Panc1 (cell line): Measurements from ENCODE around the gene WDR33. TPM values are rescaled to one million over a fixed set of nuclear protein-coding genes. Genes with fewer than 3 reads are reported as not detected.

Source experiments
- ATAC-seq: fragments of 200-7000 bp; cut with Tn5 transposase; 2 replicates; pipeline ENCODE4 v1.9.1; 2020; ENCODE audit warnings: mild to moderate bottlenecking, moderate library complexity
- BruUV-seq: library from RNA; stranded (reverse); fragments of 400-500 nt; replicated peaks from 2 replicates; lab custom pipeline; 2021; lab: Mats Ljungman, UMichigan
- CTCF ChIA-PET: fragments of 300-600 bp; sonication (Branson Sonifier 250); formaldehyde crosslinking; loops from one replicate; lab custom pipeline; 2022; ENCODE audit warnings: antibody characterized with exemption; lab: Charles Lee
- POLR2A ChIA-PET: fragments of 300-600 bp; sonication (Branson Sonifier 250); formaldehyde crosslinking; loops from one replicate; lab custom pipeline; 2022; ENCODE audit warnings: antibody characterized with exemption; lab: Charles Lee
- DNase-seq: peaks from one replicate; pipeline ENCODE4 v3.0.0-alpha.2; 2010; ENCODE audit warnings: low read depth, low spot score
- H3K27ac ChIP-seq: 2 replicates; pipeline ENCODE4 v1.5.1; 2011; ENCODE audit warnings: mild to moderate bottlenecking, low read length, inconsistent platforms
- H3K27me3 ChIP-seq: fragments of 200-500 bp; sonication (Bioruptor generic); 2 replicates; pipeline ENCODE4 v1.6.0; 2014; ENCODE audit warnings: low read length, inconsistent platforms; ENCODE audit not compliant: control insufficient read depth, insufficient read depth
- H3K36me3 ChIP-seq: fragments of 200-500 bp; sonication (Bioruptor generic); 2 replicates; pipeline ENCODE4 v1.5.1; 2014; ENCODE audit warnings: inconsistent platforms, mild to moderate bottlenecking, low read length, moderate library complexity; ENCODE audit not compliant: control insufficient read depth, insufficient read depth
- H3K4me1 ChIP-seq: 2 replicates; pipeline ENCODE4 v1.5.1; 2011; ENCODE audit warnings: inconsistent platforms, mild to moderate bottlenecking, low read length, moderate library complexity; ENCODE audit not compliant: control insufficient read depth, insufficient read depth
- H3K4me3 ChIP-seq, 2 experiments: 2 replicates each; pipeline ENCODE4 v1.5.1; 2011 to 2012; ENCODE audit warnings: low read depth in 2 of 2, low read length in 2 of 2, mild to moderate bottlenecking in 2 of 2, inconsistent platforms in 1 of 2, moderate library complexity in 1 of 2
- H3K9me3 ChIP-seq: fragments of 200-500 bp; sonication (Bioruptor generic); 2 replicates; pipeline ENCODE4 v1.5.1; 2014; ENCODE audit warnings: low read depth, mild to moderate bottlenecking, inconsistent platforms, low read length, moderate library complexity; ENCODE audit not compliant: control insufficient read depth, insufficient read depth
- REST ChIP-seq, 2 experiments: IDR thresholded peaks; 2 replicates each; pipeline ENCODE4 v1.6.1; 2011 to 2012; ENCODE audit warnings: low read depth in 2 of 2, control low read depth in 1 of 2, low read length in 1 of 2, mild to moderate bottlenecking in 1 of 2, moderate library complexity in 1 of 2; ENCODE audit not compliant: insufficient read depth in 1 of 2
- SIN3A ChIP-seq: IDR thresholded peaks from 2 replicates; pipeline ENCODE4 v1.6.1; 2012; ENCODE audit warnings: low read depth, mild to moderate bottlenecking, low read length, moderate library complexity, borderline replicate concordance; ENCODE audit not compliant: insufficient read depth
- TCF7L2 ChIP-seq: IDR thresholded peaks from 2 replicates; pipeline ENCODE4 v1.6.1; 2011; ENCODE audit warnings: mild to moderate bottlenecking, low read depth, low read length, inconsistent platforms
- in situ Hi-C: cut with HindIII; loops from 2 replicates; pipeline ENCODE4 v1.10.0; 2016; ENCODE audit warnings: low sequenced_read_pairs, low pct_unique_long_range_greater_than_20kb
- intact Hi-C: fragments of 100-400 bp; cut with micrococcal nuclease; formaldehyde crosslinking; loops from one replicate; pipeline ENCODE4 v1.10.0; 2022; ENCODE audit not compliant: unreplicated experiment
- total RNA-seq: library from RNA; stranded (reverse); gene quantifications from one replicate; pipeline ENCODE4 v1.2.1, GENCODE V29; 2021; ENCODE audit not compliant: unreplicated experiment
- TF ChIP-seq, protein P1 (sequence below): fragments of 450-650 bp; IDR thresholded peaks from 2 replicates; pipeline ENCODE4 v1.5.1; 2017; ENCODE audit warnings: mild to moderate bottlenecking

WDR33 gene
- total RNA-seq, 1 experiment from 2014 or later = 63.7 TPM

DNA sequence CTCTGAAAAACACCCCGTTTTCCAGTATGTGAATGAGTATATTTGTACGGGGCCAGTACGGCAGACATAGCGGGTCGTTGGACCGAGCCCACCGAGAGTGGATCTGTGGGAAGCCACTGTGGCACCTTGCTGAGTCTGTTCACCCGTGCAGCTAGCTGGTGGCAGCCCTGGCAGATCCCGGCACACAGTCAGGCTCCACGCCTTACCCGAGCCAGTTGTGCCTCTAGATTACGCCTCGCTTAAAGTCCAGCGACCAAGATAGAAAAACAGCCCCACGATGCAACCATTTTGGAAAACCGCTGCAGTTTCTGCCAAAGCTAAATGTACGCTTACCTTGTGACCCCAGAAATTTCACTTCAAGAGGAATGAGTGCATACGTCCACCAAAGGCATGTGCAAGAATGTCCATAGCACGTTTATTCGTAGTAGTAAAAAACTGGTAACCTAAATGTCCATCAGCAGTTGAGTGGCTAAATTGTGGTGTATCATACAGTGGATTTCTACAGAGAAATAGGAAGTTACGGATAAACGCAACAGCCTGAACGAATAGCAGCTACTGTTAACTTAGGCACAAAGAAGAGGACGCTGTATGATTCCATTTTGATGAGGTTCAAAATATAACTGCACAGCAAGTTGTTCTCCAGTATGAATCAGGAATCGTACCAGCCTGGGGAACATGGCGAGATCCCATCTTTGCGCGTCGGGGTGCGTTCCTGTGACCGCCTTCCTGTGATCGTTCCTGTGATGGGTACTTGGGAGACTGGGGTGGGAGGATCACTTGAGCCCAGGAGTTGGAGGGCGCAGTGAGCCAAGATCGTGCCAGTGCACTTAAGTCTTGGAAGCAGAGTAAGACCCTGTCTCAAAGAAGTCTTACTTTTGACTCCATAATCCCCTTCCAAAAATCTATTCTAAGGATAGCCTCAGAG lies 688 bp upstream of the WDR33 start:
- 0 out of 2 replicates have a peak, but pooled peaks have one; percentile 39 for TF ChIP-seq TCF7L2
- TF ChIP-seq, protein P1, sequence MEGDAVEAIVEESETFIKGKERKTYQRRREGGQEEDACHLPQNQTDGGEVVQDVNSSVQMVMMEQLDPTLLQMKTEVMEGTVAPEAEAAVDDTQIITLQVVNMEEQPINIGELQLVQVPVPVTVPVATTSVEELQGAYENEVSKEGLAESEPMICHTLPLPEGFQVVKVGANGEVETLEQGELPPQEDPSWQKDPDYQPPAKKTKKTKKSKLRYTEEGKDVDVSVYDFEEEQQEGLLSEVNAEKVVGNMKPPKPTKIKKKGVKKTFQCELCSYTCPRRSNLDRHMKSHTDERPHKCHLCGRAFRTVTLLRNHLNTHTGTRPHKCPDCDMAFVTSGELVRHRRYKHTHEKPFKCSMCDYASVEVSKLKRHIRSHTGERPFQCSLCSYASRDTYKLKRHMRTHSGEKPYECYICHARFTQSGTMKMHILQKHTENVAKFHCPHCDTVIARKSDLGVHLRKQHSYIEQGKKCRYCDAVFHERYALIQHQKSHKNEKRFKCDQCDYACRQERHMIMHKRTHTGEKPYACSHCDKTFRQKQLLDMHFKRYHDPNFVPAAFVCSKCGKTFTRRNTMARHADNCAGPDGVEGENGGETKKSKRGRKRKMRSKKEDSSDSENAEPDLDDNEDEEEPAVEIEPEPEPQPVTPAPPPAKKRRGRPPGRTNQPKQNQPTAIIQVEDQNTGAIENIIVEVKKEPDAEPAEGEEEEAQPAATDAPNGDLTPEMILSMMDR = no peak
- peaks cover 12% of the 10 kb centered on the region; the same call in 1 of the 2 replicates for H3K4me1 ChIP-seq
- peak; percentile 50 for ATAC-seq
- no peak for DNase-seq
- H3K27me3 ChIP-seq = no peaks in the 10 kb centered on the region
- H3K36me3 ChIP-seq = no peaks in the 10 kb centered on the region; the same call in 1 of the 2 replicates
- ChIA-PET CTCF (no interaction called here), POLR2A (interaction anchor here (0.6 kb wide), 1 partner anchor 19 kb away, joined by 7 read pairs; no protein-coding TSS in a partner anchor)
- in situ Hi-C loops (no loop called here), intact Hi-C loops (no loop called here)
- peak overlapping the region; percentile 84 to 88 for H3K4me3 ChIP-seq
- peak overlapping the region; percentile 98 for H3K27ac ChIP-seq
- BruUV-seq = TSS peak; percentile 98
- H3K9me3 ChIP-seq = no peaks in the 10 kb centered on the region

GRCh38 chr2:127810156-127810618 lies 784 bp downstream of the WDR33 start:
- Histone ChIP-seq H3K4me3 (peak overlapping the region; percentile 84 to 88), H3K27me3 (no peaks in the 10 kb centered on the region), H3K9me3 (no peaks in the 10 kb centered on the region), H3K4me1 (peaks cover 18% of the 10 kb centered on the region; the same call in 1 of the 2 replicates), H3K27ac (peak overlapping the region; percentile 98), H3K36me3 (no peaks in the 10 kb centered on the region; the same call in 1 of the 2 replicates)
- TSS peak; percentile 83 for BruUV-seq
- ATAC-seq (no peak), DNase-seq (no peak)
- in situ Hi-C loops (no loop called here), intact Hi-C loops (no loop called here)
- ChIA-PET CTCF (interaction anchor here (0.7 kb wide), 1 partner anchor 121 kb away, joined by 3 read pairs; no protein-coding TSS in a partner anchor), POLR2A (no interaction called here)
- TF ChIP-seq REST (IDR thresholded peaks at IDR 0.05; ENCODE audit: insufficient read depth in 1 of 2, low read depth in 2 of 2, low read length in 1 of 2) (no peak), TCF7L2 (no peak), SIN3A (no peak)
